AG08395 (cell line): Measurements from ENCODE around the gene VAT1.
"Not testable (repeated sequence)": the region's sequence is repeated elsewhere in the genome, so short reads cannot be mapped to it uniquely, and the experiment has no call there.

Experiments used
- DNase-seq: peaks from one replicate; pipeline ENCODE4 v3.0.0; 2012; ENCODE audit warnings: mixed read lengths, low spot score

VAT1 gene

DNA sequence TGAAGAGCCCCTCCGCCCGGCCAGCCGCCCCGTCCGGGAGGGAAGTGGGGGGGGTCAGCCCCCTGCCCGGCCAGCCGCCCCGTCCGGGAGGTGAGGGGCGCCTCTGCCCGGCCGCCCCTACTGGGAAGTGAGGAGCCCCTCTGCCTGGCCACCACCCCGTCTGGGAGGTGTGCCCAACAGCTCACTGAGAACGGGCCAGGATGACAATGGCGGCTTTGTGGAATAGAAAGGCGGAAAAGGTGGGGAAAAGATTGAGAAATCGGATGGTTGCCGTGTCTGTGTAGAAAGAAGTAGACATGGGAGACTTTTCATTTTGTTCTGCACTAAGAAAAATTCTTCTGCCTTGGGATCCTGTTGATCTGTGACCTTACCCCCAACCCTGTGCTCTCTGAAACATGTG lies 48.9 kb downstream of the VAT1 start:
- DNase-seq = not testable (repeated sequence)

- DNase-seq = no peak
These were observed 50.6 kb downstream of the VAT1 start for GRCh38 chr17:42971589-42971988.

- DNase-seq = no peak
These were observed 53.1 kb downstream of the VAT1 start for GRCh38 chr17:42969001-42969581.

GRCh38 chr17:42967925-42968324 lies 54.3 kb downstream of the VAT1 start:
- DNase-seq = no peak
